Spleen (tissue), 7 donors: Measurements from ENCODE around the gene PSMB2.

Source experiments
- CTCF ChIP-seq, 11 experiments: fragments of 200-600 bp in 7 of 11; fragments of 450-650 bp in 4 of 11; sonication (generic) in 4 of 11; IDR thresholded peaks in 8 of 11; conservative IDR thresholded peaks in 3 of 11; 1 replicate in 7 of 11; 2 replicates in 4 of 11; pipeline versions ENCODE4 v1.4.0 to v1.8.0; 2016 to 2021; ENCODE audit warnings: antibody characterized with exemption in 11 of 11, inconsistent platforms in 4 of 11, mild to moderate bottlenecking in 1 of 11
- POLR2A ChIP-seq, 3 donors: fragments of 450-650 bp; IDR thresholded peaks; one replicate each; pipeline ENCODE4 v1.5.1; 2017; ENCODE audit warnings: antibody characterized with exemption in 3 of 3, mild to moderate bottlenecking in 1 of 3
- POLR2AphosphoS5 ChIP-seq, 3 donors: sonication (generic); formaldehyde crosslinking; IDR thresholded peaks; one replicate each; pipeline ENCODE4 v1.5.1; 2017; ENCODE audit warnings: antibody characterized with exemption in 3 of 3
- donor health status: DM: no; HTN: no; CAD: no; lungs with moderate emphysema.
- donor health status: DM: no; HTN: no; CAD: no.
- donor health status: DM: no; HTN: no; CAD: no.

GRCh38 chr1:35557118-35557610 lies 84.2 kb downstream of the PSMB2 start, which contains the start of gene KIAA0319L:
- peak in 1 of 3 donors; percentile 1 for TF ChIP-seq POLR2A (IDR thresholded peaks at IDR 0.05)
- TF ChIP-seq POLR2AphosphoS5 (IDR thresholded peaks at IDR 0.05), result peak; percentile 75 to 92 (median 84)
- no peak for TF ChIP-seq CTCF (IDR thresholded peaks at IDR 0.05 in 8 of 11, conservative IDR thresholded peaks at IDR 0.05 in 3 of 11)
